IPS-20b (cell line): Measurements from ENCODE around the gene JMY.
A peak's percentile ranks its signal among the peaks of the same experiment; 100 is the strongest.

Source experiments
- H3K27ac ChIP-seq: one replicate; pipeline ENCODE4 v1.5.1; 2013; ENCODE audit warnings: low read length
- H3K27me3 ChIP-seq: 2 replicates; pipeline ENCODE4 v1.6.1; 2013; ENCODE audit warnings: mild to moderate bottlenecking, low read length, inconsistent platforms; ENCODE audit not compliant: insufficient read depth
- H3K36me3 ChIP-seq: 2 replicates; pipeline ENCODE4 v1.6.1; 2013; ENCODE audit warnings: low read depth, mild to moderate bottlenecking, inconsistent platforms, low read length, moderate library complexity; ENCODE audit not compliant: insufficient read depth
- H3K4me1 ChIP-seq: 2 replicates; pipeline ENCODE4 v1.6.1; 2013; ENCODE audit warnings: mild to moderate bottlenecking, control low read depth, inconsistent platforms, low read length, moderate library complexity; ENCODE audit not compliant: insufficient read depth
- H3K4me3 ChIP-seq: 2 replicates; pipeline ENCODE4 v1.5.1; 2013; ENCODE audit warnings: mild to moderate bottlenecking, low read length, inconsistent platforms
- H3K9ac ChIP-seq: 2 replicates; pipeline ENCODE4 v1.6.1; 2013; ENCODE audit warnings: low read depth, mild to moderate bottlenecking, inconsistent platforms, low read length, moderate library complexity
- H3K9me3 ChIP-seq: 2 replicates; pipeline ENCODE4 v1.6.1; 2013; ENCODE audit warnings: mild to moderate bottlenecking, low read depth, low read length, inconsistent platforms; ENCODE audit not compliant: insufficient read depth

JMY gene

GRCh38 chr5:79235634-79236361, at the start of gene JMY:
TSS of gene JMY (plus strand) at chr5:79236131. CDS start at chr5:79236651, 520 bp downstream.
- Histone ChIP-seq H3K27me3 (peaks cover 26% of the 10 kb centered on the region), H3K27ac (no peak within 1 kb of the TSS), H3K9me3 (no peaks in the 10 kb centered on the region), H3K4me1 (no peaks in the 10 kb centered on the region; the same call in 1 of the 2 replicates), H3K4me3 (peak within 1 kb of the TSS; percentile 92), H3K36me3 (no peaks in the 10 kb centered on the region), H3K9ac (peak within 1 kb of the TSS; percentile 90)

- H3K9ac ChIP-seq: no peak overlapping the region
- no peaks in the 10 kb centered on the region for H3K4me1 ChIP-seq
- no peaks in the 10 kb centered on the region for H3K9me3 ChIP-seq
- no peak overlapping the region for H3K4me3 ChIP-seq
- no peaks in the 10 kb centered on the region for H3K36me3 ChIP-seq
- H3K27me3 ChIP-seq: no peaks in the 10 kb centered on the region
- H3K27ac ChIP-seq: no peak overlapping the region
Observed at GRCh38 chr5:79186455-79186854, 49.5 kb upstream of the JMY start.

- no peak overlapping the region for H3K27ac ChIP-seq
Observed at GRCh38 chr5:79189439-79190234, 46.3 kb upstream of the JMY start.

GRCh38 chr5:79190235-79190529, 45.7 kb upstream of the JMY start:
- Histone ChIP-seq H3K27me3 (no peaks in the 10 kb centered on the region), H3K9ac (no peak overlapping the region), H3K9me3 (no peaks in the 10 kb centered on the region), H3K4me1 (no peaks in the 10 kb centered on the region), H3K36me3 (no peaks in the 10 kb centered on the region), H3K27ac (no peak overlapping the region), H3K4me3 (no peak overlapping the region)

More at GRCh38 chr5:79189439-79190234, 46.3 kb upstream of the JMY start:
- H3K36me3 ChIP-seq: no peaks in the 10 kb centered on the region
- no peaks in the 10 kb centered on the region for H3K9me3 ChIP-seq
- H3K4me3 ChIP-seq: no peak overlapping the region
- no peak overlapping the region for H3K9ac ChIP-seq
- no peaks in the 10 kb centered on the region for H3K27me3 ChIP-seq
- H3K4me1 ChIP-seq: no peaks in the 10 kb centered on the region

- no peaks in the 10 kb centered on the region for H3K9me3 ChIP-seq
- no peak overlapping the region for H3K9ac ChIP-seq
- no peaks in the 10 kb centered on the region for H3K4me1 ChIP-seq
- H3K27me3 ChIP-seq: no peaks in the 10 kb centered on the region
- H3K4me3 ChIP-seq: no peak overlapping the region
- no peaks in the 10 kb centered on the region for H3K36me3 ChIP-seq
- H3K27ac ChIP-seq: no peak overlapping the region
Observed at GRCh38 chr5:79191457-79191856, 44.5 kb upstream of the JMY start.

GRCh38 chr5:79193643-79194042, 42.3 kb upstream of the JMY start:
- H3K4me3 ChIP-seq: no peak overlapping the region
- no peaks in the 10 kb centered on the region for H3K4me1 ChIP-seq
- no peak overlapping the region for H3K9ac ChIP-seq
- no peaks in the 10 kb centered on the region for H3K27me3 ChIP-seq
- H3K27ac ChIP-seq: no peak overlapping the region
- H3K9me3 ChIP-seq: no peaks in the 10 kb centered on the region
- no peaks in the 10 kb centered on the region for H3K36me3 ChIP-seq

GRCh38 chr5:79200573-79201183, 35.3 kb upstream of the JMY start:
- H3K4me1 ChIP-seq: no peaks in the 10 kb centered on the region
- H3K27me3 ChIP-seq: no peaks in the 10 kb centered on the region
- H3K9me3 ChIP-seq: no peaks in the 10 kb centered on the region
- H3K4me3 ChIP-seq: no peak overlapping the region
- H3K36me3 ChIP-seq: no peaks in the 10 kb centered on the region
- H3K9ac ChIP-seq: no peak overlapping the region
- no peak overlapping the region for H3K27ac ChIP-seq

GRCh38 chr5:79201206-79201605, 34.7 kb upstream of the JMY start:
- Histone ChIP-seq H3K36me3 (no peaks in the 10 kb centered on the region), H3K9ac (no peak overlapping the region), H3K9me3 (no peaks in the 10 kb centered on the region), H3K4me3 (no peak overlapping the region), H3K27me3 (no peaks in the 10 kb centered on the region), H3K4me1 (no peaks in the 10 kb centered on the region), H3K27ac (no peak overlapping the region)

GRCh38 chr5:79202076-79202475, 33.9 kb upstream of the JMY start:
- H3K4me1 ChIP-seq: no peaks in the 10 kb centered on the region
- no peaks in the 10 kb centered on the region for H3K9me3 ChIP-seq
- H3K4me3 ChIP-seq: no peak overlapping the region
- H3K27ac ChIP-seq: no peak overlapping the region
- no peaks in the 10 kb centered on the region for H3K27me3 ChIP-seq
- H3K36me3 ChIP-seq: no peaks in the 10 kb centered on the region
- H3K9ac ChIP-seq: no peak overlapping the region

- no peak overlapping the region for H3K4me3 ChIP-seq
- no peak overlapping the region for H3K9ac ChIP-seq
- no peaks in the 10 kb centered on the region for H3K36me3 ChIP-seq
- no peaks in the 10 kb centered on the region for H3K4me1 ChIP-seq
- H3K27ac ChIP-seq: no peak overlapping the region
- no peaks in the 10 kb centered on the region for H3K27me3 ChIP-seq
- no peaks in the 10 kb centered on the region for H3K9me3 ChIP-seq
Observed at GRCh38 chr5:79205965-79206364, 30.0 kb upstream of the JMY start.

GRCh38 chr5:79206541-79206940, 29.4 kb upstream of the JMY start:
- Histone ChIP-seq H3K27me3 (no peaks in the 10 kb centered on the region), H3K4me1 (no peaks in the 10 kb centered on the region), H3K36me3 (no peaks in the 10 kb centered on the region), H3K9ac (no peak overlapping the region), H3K27ac (no peak overlapping the region), H3K9me3 (no peaks in the 10 kb centered on the region), H3K4me3 (no peak overlapping the region)

GRCh38 chr5:79209505-79209904, 26.4 kb upstream of the JMY start:
- H3K4me3 ChIP-seq: no peak overlapping the region
- H3K4me1 ChIP-seq: no peaks in the 10 kb centered on the region
- no peaks in the 10 kb centered on the region for H3K27me3 ChIP-seq
- no peak overlapping the region for H3K27ac ChIP-seq
- H3K9ac ChIP-seq: no peak overlapping the region
- no peaks in the 10 kb centered on the region for H3K9me3 ChIP-seq
- H3K36me3 ChIP-seq: no peaks in the 10 kb centered on the region
